ENCODE measurements around the gene ATP6V0E1.

Gene ATP6V0E1

DNA sequence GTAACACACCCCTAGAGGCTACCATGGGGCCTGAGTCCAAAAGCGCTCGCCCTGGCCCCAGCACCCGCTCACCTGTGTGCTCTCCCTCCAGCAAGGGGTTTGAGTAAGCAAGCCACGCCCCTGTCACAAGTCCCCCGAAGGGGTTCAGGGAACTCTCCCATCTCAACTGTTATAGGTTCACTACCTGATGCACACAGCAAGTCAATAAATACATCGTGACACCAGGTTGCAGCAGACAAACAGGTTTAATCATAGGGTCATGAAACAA, 64.2 kb downstream of the ATP6V0E1 start:
- H3K36me3 Mint-ChIP-seq (ENCODE audit: low read depth): no peaks in the 10 kb centered on the region
- ATAC-seq: no peak
- peaks cover 2% of the 10 kb centered on the region for H3K4me1 Mint-ChIP-seq
- H3K4me3 Mint-ChIP-seq: no peak overlapping the region
- H3K27me3 Mint-ChIP-seq: no peaks in the 10 kb centered on the region
- H3K27ac Mint-ChIP-seq: no peak overlapping the region
- H3K9me3 Mint-ChIP-seq: no peaks in the 10 kb centered on the region
- DNase-seq: no peak

DNA sequence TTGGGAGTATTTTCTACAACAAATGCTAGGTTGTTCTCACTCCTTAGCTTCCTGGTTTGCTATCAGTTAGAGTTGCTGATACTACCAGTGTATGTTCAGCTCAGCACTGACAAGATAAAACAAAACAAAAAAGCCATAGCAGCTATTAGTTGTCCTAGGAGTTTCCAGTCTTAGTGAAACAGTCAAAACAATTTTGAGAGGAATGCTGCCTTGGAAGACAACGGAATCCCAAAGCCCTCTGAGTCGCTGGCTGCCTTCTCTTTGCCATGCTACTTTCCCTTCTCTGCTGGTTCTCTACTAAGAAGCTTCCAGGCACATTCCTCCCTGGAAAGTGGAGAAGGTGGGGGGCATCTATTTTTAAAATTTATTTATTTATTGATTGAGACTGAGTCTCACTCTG, 67.2 kb downstream of the ATP6V0E1 start:
- no peak overlapping the region for H3K4me3 Mint-ChIP-seq
- ATAC-seq: no peak
- H3K27me3 Mint-ChIP-seq: no peaks in the 10 kb centered on the region
- H3K36me3 Mint-ChIP-seq (ENCODE audit: low read depth): no peaks in the 10 kb centered on the region
- peaks cover 23% of the 10 kb centered on the region for H3K4me1 Mint-ChIP-seq
- DNase-seq: no peak
- H3K9me3 Mint-ChIP-seq: no peaks in the 10 kb centered on the region
- H3K27ac Mint-ChIP-seq: no peak overlapping the region

DNA sequence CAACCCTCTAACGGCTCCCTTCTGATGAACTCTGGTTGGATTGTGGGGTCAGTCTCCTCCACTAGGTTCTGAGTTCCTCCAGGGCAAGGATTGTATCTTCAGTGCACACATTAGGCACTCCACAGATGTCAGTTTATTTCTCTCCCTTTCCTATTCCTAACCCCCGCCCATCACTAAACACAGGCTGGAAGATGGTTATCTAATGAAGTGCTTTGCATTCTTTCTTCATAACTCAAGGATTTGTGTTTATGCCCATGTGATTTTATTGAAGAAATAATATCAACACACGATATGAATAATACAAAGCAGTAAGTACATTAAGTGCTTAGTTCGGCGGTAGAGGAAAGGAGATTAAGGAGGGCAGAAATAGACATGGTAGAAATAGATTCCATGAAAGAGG, 68.2 kb downstream of the ATP6V0E1 start:
- no peaks in the 10 kb centered on the region for H3K36me3 Mint-ChIP-seq (ENCODE audit: low read depth)
- H3K27ac Mint-ChIP-seq: peak overlapping the region; percentile 9

DNA sequence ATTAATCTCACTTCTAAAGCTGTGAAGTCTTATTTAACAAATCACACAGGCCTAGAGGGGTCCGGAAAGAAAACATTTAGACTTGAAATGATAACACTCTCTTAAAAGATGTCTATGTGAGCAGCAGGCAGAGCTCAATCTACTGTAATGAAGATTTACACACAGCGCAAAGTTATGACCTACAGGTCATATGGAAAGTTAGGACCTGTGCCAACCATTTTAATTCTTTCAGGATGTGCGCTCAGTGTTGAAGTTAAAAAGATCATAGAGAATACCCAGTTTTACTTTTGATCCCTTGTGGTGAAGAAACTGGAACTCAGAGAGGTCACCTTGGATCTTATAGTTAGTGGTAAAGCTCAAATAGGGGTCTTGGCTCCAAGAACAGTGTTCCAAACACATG, 69.5 kb downstream of the ATP6V0E1 start:
- peaks cover 2% of the 10 kb centered on the region for H3K27me3 Mint-ChIP-seq
- H3K4me3 Mint-ChIP-seq: no peak overlapping the region
- no peak overlapping the region for H3K27ac Mint-ChIP-seq
- no peak for ATAC-seq
- H3K9me3 Mint-ChIP-seq: no peaks in the 10 kb centered on the region
- no peaks in the 10 kb centered on the region for H3K36me3 Mint-ChIP-seq (ENCODE audit: low read depth)
- DNase-seq: no peak
- peaks cover 30% of the 10 kb centered on the region for H3K4me1 Mint-ChIP-seq

More for the DNA sequence above, 68.2 kb downstream of the ATP6V0E1 start:
- H3K4me3 Mint-ChIP-seq: no peak overlapping the region
- H3K4me1 Mint-ChIP-seq: peaks cover 26% of the 10 kb centered on the region
- peaks cover 2% of the 10 kb centered on the region for H3K27me3 Mint-ChIP-seq
- ATAC-seq (no peak), DNase-seq (no peak)
- no peaks in the 10 kb centered on the region for H3K9me3 Mint-ChIP-seq

DNA sequence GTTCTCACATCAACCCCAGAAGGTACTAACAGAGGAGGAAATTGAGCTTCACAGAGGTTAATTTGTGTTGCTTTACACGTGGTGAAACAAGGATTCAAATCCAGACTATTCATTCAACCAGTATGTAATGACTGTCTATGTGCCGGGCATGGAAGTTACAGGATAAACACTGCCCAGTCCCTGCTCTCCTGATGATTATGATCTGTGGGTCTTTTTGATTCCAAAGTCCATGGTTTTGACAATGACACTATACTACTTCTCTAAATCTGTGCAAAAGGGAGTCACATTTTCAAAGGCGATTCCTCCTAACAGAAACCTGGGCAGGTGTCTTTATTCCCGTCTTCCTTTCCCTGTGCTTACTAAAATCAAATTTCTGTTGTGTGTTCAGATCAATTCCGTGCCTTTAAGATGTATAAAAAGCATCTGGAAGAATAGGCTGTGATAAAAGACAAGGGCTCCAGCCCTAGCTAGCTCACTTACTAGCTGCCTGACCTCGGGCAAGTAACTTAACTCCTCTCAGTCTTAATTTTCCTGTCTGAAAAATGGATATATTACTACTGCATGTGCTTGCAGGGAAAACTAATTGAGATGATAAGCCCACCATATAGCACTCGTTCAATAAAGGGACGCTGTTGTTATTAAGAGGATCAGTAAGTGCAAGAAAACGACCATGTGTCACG, 71.6 kb downstream of the ATP6V0E1 start:
- no peak for DNase-seq
- H3K36me3 Mint-ChIP-seq (ENCODE audit: low read depth): no peaks in the 10 kb centered on the region
- peak overlapping the region; percentile 85 for H3K27ac Mint-ChIP-seq
- peak overlapping the region; percentile 89 for H3K4me3 Mint-ChIP-seq
- ATAC-seq: no peak
- peaks cover 2% of the 10 kb centered on the region for H3K27me3 Mint-ChIP-seq
- peaks cover 44% of the 10 kb centered on the region for H3K4me1 Mint-ChIP-seq
- H3K9me3 Mint-ChIP-seq: no peaks in the 10 kb centered on the region

DNA sequence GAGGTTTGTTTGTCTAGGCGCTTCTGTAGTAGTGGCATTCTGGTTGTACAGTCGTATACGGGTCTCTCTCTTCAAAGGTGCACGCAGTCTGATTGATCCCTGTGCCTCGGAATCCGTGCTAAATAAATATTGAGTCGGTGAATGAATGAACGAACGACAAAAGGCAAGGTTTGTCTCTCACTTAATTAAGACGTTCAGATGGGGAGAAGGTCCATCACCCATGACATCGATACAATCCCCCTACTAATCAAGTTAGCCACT, 72.1 kb downstream of the ATP6V0E1 start:
- no peaks in the 10 kb centered on the region for H3K36me3 Mint-ChIP-seq (ENCODE audit: low read depth)
- peaks cover 2% of the 10 kb centered on the region for H3K27me3 Mint-ChIP-seq
- DNase-seq: no peak
- H3K27ac Mint-ChIP-seq: peak overlapping the region; percentile 85
- H3K4me1 Mint-ChIP-seq: peaks cover 48% of the 10 kb centered on the region
- ATAC-seq: no peak
- H3K4me3 Mint-ChIP-seq: peak overlapping the region; percentile 89
- no peaks in the 10 kb centered on the region for H3K9me3 Mint-ChIP-seq

DNA sequence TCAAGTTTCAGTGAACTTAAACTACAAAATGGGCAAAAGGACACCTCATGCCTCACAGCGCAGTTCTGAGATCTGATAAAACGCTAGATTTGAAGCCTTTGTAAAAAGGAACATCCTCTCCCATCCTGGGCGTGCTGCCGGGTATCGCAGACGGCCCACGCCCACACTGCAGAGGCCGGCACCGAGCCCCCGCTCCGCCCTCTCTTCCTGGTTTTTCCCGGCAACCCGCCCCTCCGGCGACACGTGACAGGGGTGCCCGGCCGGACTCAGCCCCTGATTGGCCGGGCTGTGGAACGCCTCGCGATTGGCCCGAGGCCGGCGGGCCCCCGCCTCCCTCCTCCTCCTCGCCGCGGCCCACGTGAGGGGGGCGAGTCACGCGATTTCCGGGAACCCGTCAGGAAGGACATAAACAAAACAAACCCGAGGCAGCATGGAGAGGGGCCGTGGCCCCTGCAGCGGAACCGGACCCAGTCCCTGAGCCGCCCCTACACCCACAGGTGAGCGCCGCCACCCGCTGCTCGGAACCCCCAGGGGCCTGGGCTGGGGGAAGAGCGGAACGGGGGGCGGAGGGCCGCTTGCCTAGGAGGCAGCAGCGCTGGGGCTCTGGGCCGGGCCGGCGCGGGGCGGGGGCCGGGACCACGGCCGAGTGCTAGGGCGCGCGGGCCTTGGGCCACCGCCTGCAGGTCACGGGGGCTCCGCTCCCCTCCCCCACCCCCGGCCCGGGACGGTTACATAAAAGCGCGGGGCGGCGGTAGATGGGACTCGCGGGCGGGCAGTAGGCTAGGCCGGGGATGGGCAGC, 72.6 kb downstream of the ATP6V0E1 start, which contains the start of gene CREBRF:
CREBRF (plus strand) TSS at position 370 of the 800 bp plus-strand sequence. CDS start 24,424 bp downstream, outside the sequence.
- Mint-ChIP-seq H3K27ac (peak within 1 kb of the TSS; percentile 97), H3K9me3 (no peaks in the 10 kb centered on the region), H3K36me3 (ENCODE audit: low read depth) (no peaks in the 10 kb centered on the region), H3K4me1 (peaks cover 50% of the 10 kb centered on the region), H3K4me3 (peak within 1 kb of the TSS; percentile 89), H3K27me3 (peaks cover 2% of the 10 kb centered on the region)
- ATAC-seq (peak; percentile 73), DNase-seq (peak; percentile 98)

DNA sequence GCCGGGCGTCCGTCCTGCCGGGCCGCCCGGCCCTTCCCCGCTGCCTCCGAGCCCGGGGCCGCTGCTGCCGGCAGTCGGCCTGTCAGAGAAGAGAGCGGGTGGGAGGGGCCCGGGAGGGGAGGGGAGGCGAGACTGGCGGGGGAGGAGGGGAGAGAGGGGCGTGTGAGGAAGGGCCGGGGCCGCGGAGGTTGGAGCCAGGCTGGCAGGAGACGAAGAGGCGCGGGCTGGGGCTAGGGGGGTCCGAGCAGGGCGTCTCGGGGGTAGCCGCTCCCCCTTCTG, 73.2 kb downstream of the ATP6V0E1 start:
- H3K9me3 Mint-ChIP-seq: no peaks in the 10 kb centered on the region
- H3K27me3 Mint-ChIP-seq: peaks cover 2% of the 10 kb centered on the region
- peak overlapping the region; percentile 89 for H3K4me3 Mint-ChIP-seq
- ATAC-seq: peak; percentile 38
- peak overlapping the region; percentile 97 for H3K27ac Mint-ChIP-seq
- DNase-seq: no peak
- H3K4me1 Mint-ChIP-seq: peaks cover 56% of the 10 kb centered on the region
- no peaks in the 10 kb centered on the region for H3K36me3 Mint-ChIP-seq (ENCODE audit: low read depth)

DNA sequence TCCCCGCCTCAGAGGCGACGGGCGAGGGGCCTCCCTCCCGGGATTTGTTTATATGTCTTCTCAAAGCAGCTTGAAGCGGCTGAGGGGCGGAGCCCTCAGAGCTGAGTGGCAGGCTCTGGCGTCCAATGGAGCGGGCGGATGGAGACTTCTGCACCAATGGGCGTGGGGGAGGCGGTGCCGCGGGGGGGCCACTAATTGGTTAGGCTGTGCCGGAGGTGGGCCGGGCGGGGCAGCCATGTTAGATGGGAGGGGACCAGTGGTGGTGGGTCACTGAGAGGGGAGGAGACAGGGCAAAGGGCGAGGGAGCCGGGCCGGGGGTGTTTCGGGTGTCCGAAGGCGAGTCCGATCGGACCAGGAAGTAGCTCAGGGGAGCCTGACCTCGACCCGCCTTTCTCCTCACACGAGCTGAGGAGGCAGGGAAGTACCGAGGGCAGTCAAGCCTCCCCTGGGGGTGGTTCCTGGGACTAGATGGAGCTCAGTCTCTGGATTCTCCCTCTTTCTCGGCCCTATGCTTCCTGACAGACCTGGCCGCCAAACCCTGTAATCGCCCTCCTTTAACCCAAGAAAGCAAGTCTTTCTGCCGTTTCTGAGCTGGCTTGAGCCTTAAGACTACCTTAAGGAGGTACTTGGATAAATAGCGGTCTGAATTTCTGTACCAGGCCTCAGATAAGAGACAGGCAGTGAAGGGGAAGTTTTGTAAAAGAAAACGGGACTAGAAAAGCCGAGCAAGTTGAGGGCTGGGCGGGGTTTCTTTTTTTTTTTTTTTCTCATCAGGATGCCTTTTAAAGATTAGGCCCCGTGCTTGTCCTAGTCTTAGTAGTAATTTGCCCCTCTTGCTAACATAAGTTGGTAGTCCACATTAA, 73.7 kb downstream of the ATP6V0E1 start:
- DNase-seq (peak; percentile 99), ATAC-seq (peak; percentile 93)
- peaks cover 2% of the 10 kb centered on the region for H3K27me3 Mint-ChIP-seq
- H3K4me1 Mint-ChIP-seq: peaks cover 59% of the 10 kb centered on the region
- H3K27ac Mint-ChIP-seq: peak overlapping the region; percentile 97
- no peaks in the 10 kb centered on the region for H3K9me3 Mint-ChIP-seq
- H3K4me3 Mint-ChIP-seq: peak overlapping the region; percentile 89
- no peaks in the 10 kb centered on the region for H3K36me3 Mint-ChIP-seq (ENCODE audit: low read depth)

DNA sequence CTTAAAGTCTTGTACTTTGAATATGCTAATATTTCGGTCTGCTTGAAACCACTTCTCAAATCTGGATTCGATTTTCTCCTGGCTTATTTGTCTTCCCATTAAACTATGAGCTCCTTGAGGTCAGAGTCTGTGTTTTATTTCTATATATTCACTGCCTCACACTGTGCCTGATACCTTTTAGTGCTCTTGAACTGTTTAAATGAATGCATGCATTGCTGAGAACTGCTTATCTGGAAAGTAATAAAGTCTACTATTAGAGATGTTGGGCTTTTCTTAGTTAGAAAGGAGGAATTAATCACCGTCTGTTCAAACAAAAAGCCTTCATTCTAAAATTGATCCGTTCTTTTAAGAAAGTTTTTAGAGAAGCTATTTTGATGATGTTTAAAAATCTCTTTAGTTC, 78.6 kb downstream of the ATP6V0E1 start:
- DNase-seq (no peak), ATAC-seq (no peak)
- Mint-ChIP-seq H3K27me3 (no peaks in the 10 kb centered on the region), H3K4me3 (peak overlapping the region; percentile 16), H3K36me3 (ENCODE audit: low read depth) (peaks cover 1% of the 10 kb centered on the region), H3K9me3 (no peaks in the 10 kb centered on the region), H3K4me1 (peaks cover 76% of the 10 kb centered on the region), H3K27ac (peak overlapping the region; percentile 77)

DNA sequence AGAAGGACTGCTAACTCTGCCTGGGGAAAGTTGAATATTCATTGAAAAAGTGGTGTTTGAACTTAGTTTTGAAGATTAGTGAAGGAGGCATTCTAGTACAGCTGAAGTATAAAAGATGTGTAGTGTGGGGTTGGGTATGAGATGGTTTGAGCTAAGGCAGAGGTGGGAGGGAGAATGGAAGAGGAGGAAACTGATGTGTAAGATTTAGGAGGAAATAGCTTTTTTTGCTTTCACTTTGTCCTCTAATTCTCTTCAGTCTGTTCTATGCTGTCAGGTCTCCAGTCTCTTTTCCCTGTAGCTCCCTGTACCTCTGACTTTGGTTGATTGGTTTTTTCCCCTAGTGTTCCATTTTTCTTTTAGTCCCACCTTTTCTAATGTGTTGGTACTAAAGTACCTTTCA, 81.6 kb downstream of the ATP6V0E1 start:
- Mint-ChIP-seq H3K4me1 (peaks cover 81% of the 10 kb centered on the region), H3K27ac (peak overlapping the region; percentile 93), H3K4me3 (peak overlapping the region; percentile 83), H3K36me3 (ENCODE audit: low read depth) (peaks cover 1% of the 10 kb centered on the region), H3K9me3 (no peaks in the 10 kb centered on the region), H3K27me3 (no peaks in the 10 kb centered on the region)
- DNase-seq (no peak), ATAC-seq (peak; percentile 76)

DNA sequence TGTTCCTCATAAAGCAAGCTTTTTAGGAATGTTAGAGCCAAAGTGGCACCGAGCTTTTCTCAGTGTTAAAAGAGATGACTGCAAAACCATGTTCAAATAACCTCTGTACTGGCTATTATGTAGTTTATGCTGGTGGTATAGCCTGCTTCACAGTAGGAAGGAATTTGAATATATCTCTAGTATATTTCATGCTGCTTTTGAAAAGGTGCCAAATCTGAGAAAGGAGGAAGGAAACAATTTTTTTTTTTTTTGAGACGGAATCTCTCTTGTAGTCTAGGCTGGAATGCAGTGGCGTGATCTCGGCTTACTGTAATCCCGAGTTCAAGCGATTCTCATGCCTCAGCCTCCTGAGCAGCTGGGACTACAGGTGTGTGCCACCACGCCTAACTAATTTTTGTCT, 86.1 kb downstream of the ATP6V0E1 start:
- DNase-seq (no peak), ATAC-seq (no peak)
- Mint-ChIP-seq H3K4me1 (peaks cover 60% of the 10 kb centered on the region), H3K9me3 (no peaks in the 10 kb centered on the region), H3K36me3 (ENCODE audit: low read depth) (no peaks in the 10 kb centered on the region), H3K4me3 (peak overlapping the region; percentile 30), H3K27me3 (no peaks in the 10 kb centered on the region), H3K27ac (peak overlapping the region; percentile 66)

DNA sequence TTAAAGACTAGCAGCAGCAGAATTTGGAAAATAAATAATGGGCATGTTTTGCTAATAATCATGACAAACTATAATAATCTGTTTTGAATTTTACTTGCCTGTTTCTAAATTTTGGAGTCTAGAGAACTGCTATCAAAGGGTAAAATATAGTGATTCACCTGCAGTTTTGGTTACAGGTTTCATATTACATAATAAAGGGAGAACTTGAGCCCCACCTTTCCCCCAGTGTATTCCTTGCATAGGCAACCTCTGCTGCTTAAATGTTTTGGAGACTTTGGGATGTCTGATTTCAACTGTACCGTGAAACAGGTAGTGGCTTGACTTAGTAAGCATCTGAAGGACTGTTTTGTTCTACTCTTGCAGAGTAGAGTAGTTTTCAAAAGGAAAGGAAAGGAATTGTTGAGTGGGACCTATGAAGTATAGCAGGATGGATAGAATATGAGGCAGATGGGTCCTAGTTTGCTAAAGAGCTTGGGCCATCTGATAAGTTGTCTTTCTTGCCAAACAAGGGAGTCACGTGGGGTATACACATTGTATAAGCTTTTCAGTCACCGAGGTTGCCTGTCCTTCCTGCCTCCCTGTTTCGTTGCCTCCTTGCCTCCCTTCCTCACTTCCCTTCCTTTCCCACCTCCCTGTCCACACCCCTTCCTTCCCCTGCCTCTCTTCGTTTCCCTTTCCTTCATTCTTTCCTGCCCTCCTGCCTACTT, 91.7 kb downstream of the ATP6V0E1 start:
- peaks cover 33% of the 10 kb centered on the region for H3K4me1 Mint-ChIP-seq
- H3K27me3 Mint-ChIP-seq: no peaks in the 10 kb centered on the region
- no peaks in the 10 kb centered on the region for H3K36me3 Mint-ChIP-seq (ENCODE audit: low read depth)
- DNase-seq: no peak
- no peaks in the 10 kb centered on the region for H3K9me3 Mint-ChIP-seq
- H3K27ac Mint-ChIP-seq: no peak overlapping the region
- ATAC-seq: no peak
- no peak overlapping the region for H3K4me3 Mint-ChIP-seq

DNA sequence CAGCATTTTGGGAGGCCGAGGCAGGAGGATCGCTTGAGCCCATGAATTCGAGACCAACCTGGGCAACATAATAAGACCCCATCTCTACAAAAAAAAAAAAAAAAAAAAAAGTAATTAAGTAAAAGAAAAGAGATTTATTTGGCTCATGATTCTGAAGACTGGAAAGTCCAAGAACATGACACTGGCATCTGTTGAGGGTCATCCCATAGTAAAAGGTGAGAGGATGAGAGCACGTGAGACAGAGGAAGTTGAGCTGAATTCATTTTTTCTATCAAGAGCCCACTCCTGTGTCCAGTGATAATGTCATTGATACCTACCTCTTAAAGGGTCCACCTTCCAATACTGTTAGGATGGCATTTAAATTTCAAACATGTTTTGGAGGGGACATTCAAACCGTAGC, 92.4 kb downstream of the ATP6V0E1 start:
- Mint-ChIP-seq H3K27me3 (no peaks in the 10 kb centered on the region), H3K27ac (no peak overlapping the region), H3K4me1 (peaks cover 30% of the 10 kb centered on the region), H3K36me3 (ENCODE audit: low read depth) (no peaks in the 10 kb centered on the region), H3K4me3 (no peak overlapping the region), H3K9me3 (no peaks in the 10 kb centered on the region)
- ATAC-seq (no peak), DNase-seq (no peak)

Measured in activated naive CD8-positive, alpha-beta T cell treated with anti-CD3 and anti-CD28 coated beads, Interleukin-2, amount 50 U/mL, for 24 hours (primary cell).